Osteoblast (primary cell): ENCODE data around the gene RCC1. TPM values are rescaled to one million over a fixed set of nuclear protein-coding genes. Genes with fewer than 3 reads are reported as not detected.

Experiments used
- DNase-seq: peaks from one replicate; pipeline ENCODE4 v3.0.0; 2011; ENCODE audit warnings: low spot score, mixed read lengths; ENCODE audit not compliant: insufficient read length; ENCODE audit errors: missing footprints
- H2AFZ ChIP-seq: 2 replicates; pipeline ENCODE4 v1.6.0; 2011; ENCODE audit warnings: mild to moderate bottlenecking, low read length
- H3K27ac ChIP-seq: 2 replicates; pipeline ENCODE4 v1.5.1; 2011; ENCODE audit warnings: mild to moderate bottlenecking, low read depth, low read length, moderate library complexity
- H3K27me3 ChIP-seq: 2 replicates; pipeline ENCODE4 v1.6.0; 2012; ENCODE audit warnings: mild to moderate bottlenecking, control low read depth, inconsistent platforms, low read length, moderate library complexity; ENCODE audit not compliant: insufficient read depth
- H3K36me3 ChIP-seq: 2 replicates; pipeline ENCODE4 v1.5.1; 2011; ENCODE audit warnings: mild to moderate bottlenecking, low read length, control low read depth, moderate library complexity; ENCODE audit not compliant: insufficient read depth
- H3K4me1 ChIP-seq: 2 replicates; pipeline ENCODE4 v1.5.1; 2011; ENCODE audit warnings: mild to moderate bottlenecking, low read length, control low read depth, moderate library complexity; ENCODE audit not compliant: insufficient read depth
- H3K4me2 ChIP-seq: 2 replicates; pipeline ENCODE4 v1.6.0; 2011; ENCODE audit warnings: mild to moderate bottlenecking, low read length; ENCODE audit not compliant: insufficient read depth
- H3K4me3 ChIP-seq: fragments of 200-600 bp; sonication (generic); 3 replicates; pipeline ENCODE4 v1.5.1; 2012; ENCODE audit warnings: mild to moderate bottlenecking, low read length, inconsistent platforms; ENCODE audit not compliant: insufficient read depth
- H3K79me2 ChIP-seq: 2 replicates; pipeline ENCODE4 v1.6.0; 2012; ENCODE audit warnings: mild to moderate bottlenecking, low read length, control low read depth, inconsistent platforms; ENCODE audit not compliant: insufficient read depth
- H3K9me3 ChIP-seq: 2 replicates; pipeline ENCODE4 v1.5.1; 2011; ENCODE audit warnings: low read depth, low read length, control low read depth
- H4K20me1 ChIP-seq: 2 replicates; pipeline ENCODE4 v1.6.0; 2012; ENCODE audit warnings: mild to moderate bottlenecking, low read length, control low read depth; ENCODE audit not compliant: insufficient read depth
- CTCF ChIP-seq: IDR thresholded peaks from 2 replicates; pipeline ENCODE4 v1.5.1; 2011; ENCODE audit warnings: mild to moderate bottlenecking, low read depth, low read length, moderate library complexity; ENCODE audit errors: extremely low read depth
- total RNA-seq: library from RNA; depleted of rRNA; stranded (reverse); fragments of >200 nt; gene quantifications from 2 replicates; pipeline ENCODE4 v1.2.3, GENCODE V29; 2012

Gene RCC1
- 32.1 and 35.1 TPM in 2 replicates for total RNA-seq

DNA sequence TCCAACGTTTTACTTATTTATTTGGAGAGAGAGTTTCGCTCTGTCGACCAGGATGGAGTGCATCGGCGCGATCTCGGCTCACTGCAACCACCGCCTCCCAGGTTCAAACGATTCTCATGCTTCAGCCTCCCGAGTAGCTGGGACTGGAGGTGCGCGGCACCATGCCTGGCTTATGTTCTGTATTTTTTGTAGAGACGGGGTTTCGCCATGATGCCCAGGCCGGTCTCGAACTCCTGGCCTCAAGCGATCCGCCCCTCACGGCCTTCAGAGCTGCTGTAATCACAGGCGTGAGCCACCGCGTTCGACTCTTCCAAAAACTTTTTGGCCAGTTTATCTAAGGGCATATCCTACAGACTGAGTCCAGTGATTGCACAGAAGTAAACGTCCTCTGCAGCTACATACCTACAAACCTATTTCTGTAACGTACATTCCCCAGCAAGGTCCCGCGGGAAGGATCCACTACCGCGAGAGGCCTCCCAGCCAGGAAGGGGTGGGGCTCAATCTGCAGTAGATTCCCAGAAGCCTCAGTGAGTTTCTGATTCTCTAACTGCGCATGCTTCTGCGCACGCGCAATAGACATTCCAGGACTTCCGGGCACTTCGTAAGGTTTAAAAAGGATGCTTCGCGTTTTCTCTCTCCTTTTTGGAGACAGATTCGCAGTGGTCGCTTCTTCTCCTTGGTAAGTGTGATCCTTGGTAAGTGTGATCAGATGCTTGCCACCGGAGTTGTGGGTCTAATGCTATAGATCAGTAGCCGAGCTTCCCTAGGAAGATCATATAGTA lies at the start of gene RCC1:
RCC1 (plus strand) TSS at position 638 of the 782 bp plus-strand sequence. CDS start 23,824 bp downstream, outside the sequence.
- Histone ChIP-seq H3K79me2 (peaks cover 36% of the 10 kb centered on the region), H3K9me3 (no peaks in the 10 kb centered on the region), H2AFZ (peak within 1 kb of the TSS; percentile 91), H3K4me1 (peaks cover 27% of the 10 kb centered on the region), H3K36me3 (peaks cover 43% of the 10 kb centered on the region), H3K27me3 (no peaks in the 10 kb centered on the region), H3K4me2 (peak within 1 kb of the TSS; percentile 91), H3K4me3 (peak within 1 kb of the TSS; percentile 78), H3K27ac (peak within 1 kb of the TSS; percentile 90), H4K20me1 (peaks cover 26% of the 10 kb centered on the region)
- TF ChIP-seq CTCF, result no peak
- peak; percentile 96 for DNase-seq

GRCh38 chr1:28456078-28456477 lies 49.8 kb upstream of the RCC1 start:
- Histone ChIP-seq H3K36me3 (peaks cover 13% of the 10 kb centered on the region), H4K20me1 (no peaks in the 10 kb centered on the region), H3K27ac (peak overlapping the region; percentile 58), H2AFZ (peak overlapping the region; percentile 40), H3K9me3 (no peaks in the 10 kb centered on the region), H3K4me1 (peaks cover 20% of the 10 kb centered on the region), H3K27me3 (no peaks in the 10 kb centered on the region), H3K79me2 (peaks cover 30% of the 10 kb centered on the region), H3K4me3 (no peak overlapping the region), H3K4me2 (peak overlapping the region; percentile 56)
- no peak for TF ChIP-seq CTCF
- DNase-seq, result no peak

- H3K27me3 ChIP-seq, result no peaks in the 10 kb centered on the region
- no peaks in the 10 kb centered on the region for H3K9me3 ChIP-seq
- H2AFZ ChIP-seq, result no peak overlapping the region
- peaks cover 19% of the 10 kb centered on the region for H3K79me2 ChIP-seq
- no peak overlapping the region for H3K27ac ChIP-seq
- H4K20me1 ChIP-seq, result no peaks in the 10 kb centered on the region
- H3K4me3 ChIP-seq, result no peak overlapping the region
- H3K4me2 ChIP-seq, result no peak overlapping the region
- H3K4me1 ChIP-seq, result peaks cover 20% of the 10 kb centered on the region
- H3K36me3 ChIP-seq, result peaks cover 13% of the 10 kb centered on the region
- DNase-seq, result no peak
- TF ChIP-seq CTCF, result no peak
Measured at GRCh38 chr1:28457678-28458077, 48.2 kb upstream of the RCC1 start.
